ENCODE results near the gene CCIN.

DNA sequence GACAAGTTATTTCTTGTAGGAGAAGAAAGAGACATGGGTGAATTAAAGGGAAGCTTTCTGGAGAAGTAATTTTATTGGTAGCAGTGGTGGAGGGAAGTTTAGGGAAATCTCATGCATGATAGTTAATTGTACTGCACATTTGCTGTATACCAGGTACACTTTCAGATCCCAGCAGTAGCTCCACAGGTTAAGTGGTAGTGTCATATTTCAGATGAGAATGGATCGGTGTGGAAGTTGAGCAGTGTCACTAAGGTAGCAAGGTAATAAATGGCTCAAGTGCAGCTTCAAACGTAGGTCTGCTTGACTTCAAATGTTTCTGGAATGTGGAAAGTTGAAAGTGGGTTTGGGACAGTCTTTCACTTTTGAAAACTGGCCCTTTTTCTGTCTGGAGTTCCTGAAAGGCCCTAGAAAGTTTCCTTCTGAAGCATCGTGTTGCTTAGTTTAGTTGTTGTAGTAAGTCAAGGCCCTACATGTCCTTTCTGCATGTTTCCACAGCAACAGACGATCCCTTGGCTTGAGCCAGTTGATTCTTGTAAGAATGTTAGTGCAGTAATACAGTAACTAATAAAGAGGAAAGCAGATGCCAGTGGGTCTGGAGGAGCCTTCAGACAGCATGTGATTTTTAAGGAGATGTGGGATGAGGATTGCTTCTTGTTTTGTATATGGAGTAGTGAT lies 25.3 kb downstream of the CCIN start:
- TF ChIP-seq, protein P1, sequence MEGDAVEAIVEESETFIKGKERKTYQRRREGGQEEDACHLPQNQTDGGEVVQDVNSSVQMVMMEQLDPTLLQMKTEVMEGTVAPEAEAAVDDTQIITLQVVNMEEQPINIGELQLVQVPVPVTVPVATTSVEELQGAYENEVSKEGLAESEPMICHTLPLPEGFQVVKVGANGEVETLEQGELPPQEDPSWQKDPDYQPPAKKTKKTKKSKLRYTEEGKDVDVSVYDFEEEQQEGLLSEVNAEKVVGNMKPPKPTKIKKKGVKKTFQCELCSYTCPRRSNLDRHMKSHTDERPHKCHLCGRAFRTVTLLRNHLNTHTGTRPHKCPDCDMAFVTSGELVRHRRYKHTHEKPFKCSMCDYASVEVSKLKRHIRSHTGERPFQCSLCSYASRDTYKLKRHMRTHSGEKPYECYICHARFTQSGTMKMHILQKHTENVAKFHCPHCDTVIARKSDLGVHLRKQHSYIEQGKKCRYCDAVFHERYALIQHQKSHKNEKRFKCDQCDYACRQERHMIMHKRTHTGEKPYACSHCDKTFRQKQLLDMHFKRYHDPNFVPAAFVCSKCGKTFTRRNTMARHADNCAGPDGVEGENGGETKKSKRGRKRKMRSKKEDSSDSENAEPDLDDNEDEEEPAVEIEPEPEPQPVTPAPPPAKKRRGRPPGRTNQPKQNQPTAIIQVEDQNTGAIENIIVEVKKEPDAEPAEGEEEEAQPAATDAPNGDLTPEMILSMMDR (conservative IDR thresholded peaks at IDR 0.05), result no peak
- TF ChIP-seq EZH2 (IDR thresholded peaks at IDR 0.05; ENCODE audit: low read depth), result no peak

All from PC-9 (cell line).